HepG2 (cell line): ENCODE data around the gene LITAFD. TPM values are rescaled to one million over a fixed set of nuclear protein-coding genes. Genes with fewer than 3 reads are reported as not detected.

ENCODE experiments used
- ATAC-seq: fragments of 200-7000 bp; cut with Tn5 transposase; 3 replicates; pipeline ENCODE4 v1.9.1; 2020; ENCODE audit warnings: mild to moderate bottlenecking, moderate library complexity
- BruUV-seq: library from RNA; stranded (reverse); fragments of 400-500 nt; replicated peaks from 2 replicates; lab custom pipeline; 2021; lab: Mats Ljungman, UMichigan
- CTCF ChIA-PET: fragments of 300-600 bp; formaldehyde crosslinking; extraction: SDS; loops from one replicate; lab custom pipeline; 2021; ENCODE audit warnings: low total read pairs, inconsistent platforms, low intra/inter-chr PET ratio; lab: Yijun Ruan, JAX
- POLR2A ChIA-PET: fragments of 350-600 bp; sonication (Branson Sonifier 250); formaldehyde crosslinking; loops from one replicate; lab custom pipeline; 2020; ENCODE audit warnings: antibody characterized with exemption, inconsistent platforms; lab: Yijun Ruan, JAX
- DNase-seq: peaks from one replicate; pipeline ENCODE4 v3.0.0-alpha.2; 2015; ENCODE audit warnings: low spot score
- FAIRE-seq: peaks from 3 replicates; lab custom pipeline; 2011; peaks lifted over from hg19 to GRCh38; lab: Jason Lieb, UNC
- H2AFZ ChIP-seq: one replicate; pipeline ENCODE4 v1.6.1; 2011; ENCODE audit warnings: low read length, inconsistent platforms
- H3K27ac ChIP-seq: fragments of 300-600 bp; 3 replicates; pipeline ENCODE4 v1.8.0; 2011; ENCODE audit warnings: mixed run types, mild to moderate bottlenecking, mixed read lengths, low read length, inconsistent platforms; ENCODE audit not compliant: insufficient read depth; ENCODE audit errors: extremely low read length
- H3K27me3 ChIP-seq, 2 experiments: fragments of 200-600 bp in 1 of 2; 2 replicates in 1 of 2; 3 replicates in 1 of 2; pipeline versions ENCODE4 v1.6.0 to v1.8.0; 2011; ENCODE audit warnings: low read length in 2 of 2, mild to moderate bottlenecking in 2 of 2, moderate library complexity in 2 of 2, inconsistent platforms in 1 of 2; ENCODE audit not compliant: insufficient read depth in 2 of 2, control insufficient read depth in 1 of 2
- H3K36me3 ChIP-seq, 2 experiments: fragments of 200-600 bp in 1 of 2; replicated peaks in 1 of 2; 2 replicates in 1 of 2; 3 replicates in 1 of 2; pipeline versions ENCODE4 v1.5.1 to v1.8.0; 2011; ENCODE audit warnings: low read length in 2 of 2, inconsistent platforms in 1 of 2; ENCODE audit not compliant: insufficient read depth in 2 of 2, control insufficient read depth in 1 of 2
- H3K4me1 ChIP-seq: 2 replicates; pipeline ENCODE4 v1.5.1; 2012; ENCODE audit warnings: low read length, inconsistent platforms; ENCODE audit not compliant: insufficient read depth
- H3K4me2 ChIP-seq: 2 replicates; pipeline ENCODE4 v1.6.0; 2011; ENCODE audit warnings: low read depth, low read length, inconsistent platforms
- H3K4me3 ChIP-seq, 3 experiments: fragments of 200-600 bp in 1 of 3; sonication (generic), shearing (Covaris generic) in 1 of 3; replicated peaks in 1 of 3; 2 replicates each; pipeline ENCODE4 v1.5.1; 2011 to 2016; ENCODE audit warnings: low read length in 3 of 3, inconsistent platforms in 2 of 3, low read depth in 2 of 3, mild to moderate bottlenecking in 2 of 3, control low read depth in 1 of 3, mixed read lengths in 1 of 3; ENCODE audit not compliant: insufficient read depth in 1 of 3
- H3K79me2 ChIP-seq: one replicate; pipeline ENCODE4 v1.6.1; 2011; ENCODE audit warnings: low read length, inconsistent platforms; ENCODE audit not compliant: insufficient read depth
- H3K9ac ChIP-seq: 2 replicates; pipeline ENCODE4 v1.6.0; 2011; ENCODE audit warnings: mild to moderate bottlenecking, low read depth, low read length, inconsistent platforms; ENCODE audit not compliant: insufficient read depth
- H3K9me3 ChIP-seq: 2 replicates; pipeline ENCODE4 v1.5.1; 2012; ENCODE audit warnings: mild to moderate bottlenecking, low read length
- H4K20me1 ChIP-seq: 2 replicates; pipeline ENCODE4 v1.6.0; 2011; ENCODE audit warnings: inconsistent platforms, mild to moderate bottlenecking, low read length, moderate library complexity; ENCODE audit not compliant: insufficient read depth
- EED ChIP-seq: sonication (generic); formaldehyde crosslinking; IDR thresholded peaks from 2 replicates; pipeline ENCODE4 v1.5.0; 2020; ENCODE audit warnings: mild to moderate bottlenecking, missing genetic modification reagents
- NR1H2 ChIP-seq: sonication (generic); formaldehyde crosslinking; IDR thresholded peaks from 2 replicates; pipeline ENCODE4 v1.8.1; 2022; ENCODE audit warnings: low read depth, missing genetic modification reagents, borderline replicate concordance
- POLR2AphosphoS2 ChIP-seq: IDR thresholded peaks from 2 replicates; pipeline ENCODE4 v1.6.1; 2011; ENCODE audit warnings: low read depth, low read length, improper control_type of control experiment
- ZNF263 ChIP-seq: sonication (generic); formaldehyde crosslinking; IDR thresholded peaks from 2 replicates; pipeline ENCODE4 v1.4.0; 2020; ENCODE audit warnings: missing genetic modification reagents
- WGBS: methylation state at CpG from one replicate; pipeline ENCODE4 v1.1.6; 2017; ENCODE audit warnings: low lambda C conversion rate; 5-methylcytosine and 5-hydroxymethylcytosine counted together
- in situ Hi-C: cut with HindIII; loops from 2 replicates; pipeline ENCODE4 v1.10.0; 2017; ENCODE audit warnings: low pct_unique_long_range_greater_than_20kb; ENCODE audit not compliant: extremely low pct_ligation_motif_present
- intact Hi-C: fragments of 100-400 bp; cut with micrococcal nuclease; formaldehyde crosslinking; loops from one replicate; pipeline ENCODE4 v1.10.0; 2022; ENCODE audit not compliant: unreplicated experiment
- polyA plus RNA-seq, 8 experiments: library from polyadenylated mRNA; depleted of rRNA in 3 of 8; stranded (reverse) in 7 of 8; unstranded in 1 of 8; fragments of >200 nt; fragmentation: Illumina TruSeq in 4 of 8; extraction: Trizol in 4 of 8; gene quantifications; 2 replicates each; pipeline versions ENCODE4 v1.2.1 to v1.2.3, GENCODE V29; 2011 to 2016; ENCODE audit warnings: low read depth in 4 of 8, missing spikeins in 1 of 8, mixed read lengths in 1 of 8; ENCODE audit not compliant: insufficient read depth in 1 of 8
- total RNA-seq, 5 experiments: library from RNA; depleted of rRNA; stranded (reverse); fragments of >200 nt; fragmentation: Illumina TruSeq; extraction: Trizol; gene quantifications; 2 replicates each; pipeline ENCODE4 v1.2.3, GENCODE V29; 2016; ENCODE audit warnings: low read depth in 1 of 5
- TF ChIP-seq, protein P1 (sequence below): sonication (generic); formaldehyde crosslinking; IDR thresholded peaks from 2 replicates; pipeline ENCODE4 v1.9.0; 2022; ENCODE audit warnings: missing genetic modification reagents, mild to moderate bottlenecking, borderline replicate concordance

LITAFD gene
- total and polyA plus RNA-seq, 2 of the 13 experiments (the other 11 are each of a cell fraction or from before 2014, with no cell fraction given) = not detected

DNA sequence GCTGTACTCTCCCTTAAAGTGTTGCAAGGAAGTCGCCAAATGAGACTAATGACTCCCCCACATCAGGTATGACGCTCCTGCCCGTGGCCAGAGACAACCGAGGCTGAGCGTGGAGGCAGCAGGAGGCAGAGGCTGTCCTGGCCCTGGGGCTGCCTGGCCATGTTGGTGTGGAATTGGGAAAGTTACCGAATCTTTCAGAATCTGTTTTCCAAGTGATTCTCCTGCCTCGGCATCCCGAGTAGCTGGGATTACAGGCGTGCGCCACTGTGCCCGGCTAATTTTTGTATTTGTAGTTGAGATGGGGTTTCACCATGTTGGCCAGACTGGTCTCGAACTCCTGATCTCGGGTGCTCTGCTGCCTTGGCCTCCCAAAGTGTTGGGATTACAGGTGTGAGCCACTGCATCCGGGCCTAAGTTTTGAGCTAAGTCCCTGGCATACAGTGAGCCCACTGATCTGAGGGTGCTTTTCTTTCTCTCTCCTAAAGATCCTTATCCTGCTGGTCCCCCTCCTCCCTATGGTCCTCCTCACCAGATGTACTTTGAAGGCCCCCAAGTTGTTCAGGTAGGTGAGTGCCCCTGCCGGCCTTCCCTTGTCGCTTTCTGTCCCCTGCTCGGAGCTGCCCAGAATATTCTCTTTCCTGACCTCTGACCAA, 700 bp downstream of the LITAFD start:
- no peaks in the 10 kb centered on the region for H4K20me1 ChIP-seq
- no peak overlapping the region for H3K9ac ChIP-seq
- no TSS peak for BruUV-seq
- intact Hi-C loops = loop anchor here (5.0 kb wide), 3 partner anchors 66 to 209 kb away; partner anchors contain the start of gene HAPSTR1
- no peak overlapping the region for H3K4me2 ChIP-seq
- H3K27me3 ChIP-seq = peaks cover 0 to 6% of the 10 kb centered on the region in 2 experiments; a peak in 2 of 5 replicates
- H3K9me3 ChIP-seq = no peaks in the 10 kb centered on the region
- H3K36me3 ChIP-seq = peaks cover 0 to 3% of the 10 kb centered on the region in 2 experiments; a peak in 1 of 5 replicates
- no peak overlapping the region for H3K4me3 ChIP-seq
- peaks cover 89% of the 10 kb centered on the region for H3K4me1 ChIP-seq
- WGBS = 78% methylated on average over 17 of the region's 17 CpGs
- FAIRE-seq = no peak
- no peaks in the 10 kb centered on the region for H3K79me2 ChIP-seq
- in situ Hi-C loops = loop anchor here (5.0 to 25.0 kb wide), 2 partner anchors 221 to 316 kb away; partner anchors contain the start of gene ABAT
- no peak overlapping the region for H3K27ac ChIP-seq
- TF ChIP-seq POLR2AphosphoS2 (no peak), EED (CRISPR knock-in tag) (0 out of 2 replicates have a peak, but pooled peaks have one; percentile 44), NR1H2 (CRISPR knock-in tag) (no peak), ZNF263 (CRISPR knock-in tag) (peak; percentile 94)
- TF ChIP-seq, protein P1, sequence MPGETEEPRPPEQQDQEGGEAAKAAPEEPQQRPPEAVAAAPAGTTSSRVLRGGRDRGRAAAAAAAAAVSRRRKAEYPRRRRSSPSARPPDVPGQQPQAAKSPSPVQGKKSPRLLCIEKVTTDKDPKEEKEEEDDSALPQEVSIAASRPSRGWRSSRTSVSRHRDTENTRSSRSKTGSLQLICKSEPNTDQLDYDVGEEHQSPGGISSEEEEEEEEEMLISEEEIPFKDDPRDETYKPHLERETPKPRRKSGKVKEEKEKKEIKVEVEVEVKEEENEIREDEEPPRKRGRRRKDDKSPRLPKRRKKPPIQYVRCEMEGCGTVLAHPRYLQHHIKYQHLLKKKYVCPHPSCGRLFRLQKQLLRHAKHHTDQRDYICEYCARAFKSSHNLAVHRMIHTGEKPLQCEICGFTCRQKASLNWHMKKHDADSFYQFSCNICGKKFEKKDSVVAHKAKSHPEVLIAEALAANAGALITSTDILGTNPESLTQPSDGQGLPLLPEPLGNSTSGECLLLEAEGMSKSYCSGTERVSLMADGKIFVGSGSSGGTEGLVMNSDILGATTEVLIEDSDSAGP (CRISPR knock-in tag) = peak; percentile 35; the same call in 1 of the 2 replicates
- no peak for DNase-seq
- ChIA-PET CTCF (no interaction called here), POLR2A (interaction anchor here (14.5 kb wide), 1 partner anchor 15 kb away, joined by 235 read pairs; the partner anchor contains the start of gene CARHSP1)
- H2AFZ ChIP-seq = no peak overlapping the region
- no peak for ATAC-seq
